HepG2 (cell line): ENCODE measurements around the gene RUVBL1. TPM values are rescaled to one million over a fixed set of nuclear protein-coding genes. Genes with fewer than 3 reads are reported as not detected.

ENCODE experiments used
- ADNP ChIP-seq: sonication (generic); formaldehyde crosslinking; IDR thresholded peaks from 2 replicates; pipeline ENCODE4 v1.4.0; 2020; ENCODE audit warnings: missing genetic modification reagents
- ATAD3A ChIP-seq: sonication (generic); formaldehyde crosslinking; IDR thresholded peaks from 2 replicates; pipeline ENCODE4 v1.4.0; 2020; ENCODE audit warnings: missing genetic modification reagents
- FOSL1 ChIP-seq: sonication (generic); formaldehyde crosslinking; IDR thresholded peaks from 2 replicates; pipeline ENCODE4 v1.9.0; 2021; ENCODE audit warnings: missing genetic modification reagents, borderline replicate concordance
- KDM5A ChIP-seq: fragments of 200-600 bp; sonication (generic); IDR thresholded peaks from 2 replicates; pipeline ENCODE4 v1.7.0; 2018; ENCODE audit warnings: antibody characterized with exemption, mild to moderate bottlenecking, low read length, borderline replicate concordance
- MZF1 ChIP-seq: sonication (generic); formaldehyde crosslinking; IDR thresholded peaks from 2 replicates; pipeline ENCODE4 v1.8.1; 2023; ENCODE audit warnings: mild to moderate bottlenecking, missing genetic modification reagents, borderline replicate concordance
- NR3C1 ChIP-seq: sonication (generic); formaldehyde crosslinking; IDR thresholded peaks from 2 replicates; pipeline ENCODE4 v1.4.0; 2020; ENCODE audit warnings: missing genetic modification reagents
- PRMT3 ChIP-seq: sonication (generic); formaldehyde crosslinking; IDR thresholded peaks from 2 replicates; pipeline ENCODE4 v1.8.1; 2022; ENCODE audit warnings: low read depth, mild to moderate bottlenecking, moderate library complexity, missing genetic modification reagents, borderline replicate concordance
- RBAK ChIP-seq: sonication (generic); formaldehyde crosslinking; IDR thresholded peaks from 2 replicates; pipeline ENCODE4 v1.5.1; 2020; ENCODE audit warnings: mild to moderate bottlenecking, missing genetic modification reagents
- RNF2 ChIP-seq: fragments of 450-650 bp; conservative IDR thresholded peaks from 2 replicates; pipeline ENCODE4 v1.6.1; 2016; ENCODE audit warnings: low read depth
- SETDB1 ChIP-seq: sonication (generic); formaldehyde crosslinking; IDR thresholded peaks from 2 replicates; pipeline ENCODE4 v1.5.1; 2020; ENCODE audit warnings: missing genetic modification reagents, mild to moderate bottlenecking, borderline replicate concordance
- SIN3A ChIP-seq: IDR thresholded peaks from 2 replicates; pipeline ENCODE4 v1.6.1; 2011; ENCODE audit warnings: low read depth, mild to moderate bottlenecking, control low read depth, low read length, borderline replicate concordance
- SOX5 ChIP-seq: IDR thresholded peaks from 2 replicates; pipeline ENCODE4 v1.6.1; 2016; ENCODE audit warnings: borderline replicate concordance
- YY1 ChIP-seq: IDR thresholded peaks from 2 replicates; pipeline ENCODE4 v1.6.1; 2011; ENCODE audit warnings: low read length, low read depth, moderate library complexity, mild to moderate bottlenecking; ENCODE audit not compliant: insufficient read depth, insufficient replicate concordance
- ZNF550 ChIP-seq: sonication (generic); formaldehyde crosslinking; IDR thresholded peaks from 2 replicates; pipeline ENCODE4 v1.4.0; 2020; ENCODE audit warnings: mild to moderate bottlenecking, missing genetic modification reagents, borderline replicate concordance
- ZNF652 ChIP-seq: IDR thresholded peaks from 2 replicates; pipeline ENCODE4 v1.6.1; 2016; ENCODE audit warnings: low read depth, borderline replicate concordance
- ZNF839 ChIP-seq: sonication (generic); formaldehyde crosslinking; IDR thresholded peaks from 2 replicates; pipeline ENCODE4 v1.4.0; 2020; ENCODE audit warnings: missing genetic modification reagents, mild to moderate bottlenecking, borderline replicate concordance
- polyA plus RNA-seq, 8 experiments: library from polyadenylated mRNA; depleted of rRNA in 3 of 8; stranded (reverse) in 7 of 8; unstranded in 1 of 8; fragments of >200 nt; fragmentation: Illumina TruSeq in 4 of 8; extraction: Trizol in 4 of 8; gene quantifications; 2 replicates each; pipeline versions ENCODE4 v1.2.1 to v1.2.3, GENCODE V29; 2011 to 2016; ENCODE audit warnings: low read depth in 4 of 8, missing spikeins in 1 of 8, mixed read lengths in 1 of 8; ENCODE audit not compliant: insufficient read depth in 1 of 8
- total RNA-seq, 5 experiments: library from RNA; depleted of rRNA; stranded (reverse); fragments of >200 nt; fragmentation: Illumina TruSeq; extraction: Trizol; gene quantifications; 2 replicates each; pipeline ENCODE4 v1.2.3, GENCODE V29; 2016; ENCODE audit warnings: low read depth in 1 of 5
- TF ChIP-seq, protein P1 (sequence below): sonication (generic); formaldehyde crosslinking; IDR thresholded peaks from 2 replicates; pipeline ENCODE4 v1.4.0; 2020; ENCODE audit warnings: missing genetic modification reagents
- TF ChIP-seq, protein P2 (sequence below): sonication (generic); formaldehyde crosslinking; IDR thresholded peaks from 2 replicates; pipeline ENCODE4 v1.5.1; 2020; ENCODE audit warnings: missing genetic modification reagents, mild to moderate bottlenecking, borderline replicate concordance
- TF ChIP-seq, protein P3 (sequence below): IDR thresholded peaks from 2 replicates; pipeline ENCODE4 v1.6.1; 2016; ENCODE audit warnings: low read depth, missing genetic modification reagents, missing compliant biosample characterization

RUVBL1 gene
- total and polyA plus RNA-seq, 2 of the 13 experiments (the other 11 are each of a cell fraction or from before 2014, with no cell fraction given): 32.7 to 86.3 TPM

DNA sequence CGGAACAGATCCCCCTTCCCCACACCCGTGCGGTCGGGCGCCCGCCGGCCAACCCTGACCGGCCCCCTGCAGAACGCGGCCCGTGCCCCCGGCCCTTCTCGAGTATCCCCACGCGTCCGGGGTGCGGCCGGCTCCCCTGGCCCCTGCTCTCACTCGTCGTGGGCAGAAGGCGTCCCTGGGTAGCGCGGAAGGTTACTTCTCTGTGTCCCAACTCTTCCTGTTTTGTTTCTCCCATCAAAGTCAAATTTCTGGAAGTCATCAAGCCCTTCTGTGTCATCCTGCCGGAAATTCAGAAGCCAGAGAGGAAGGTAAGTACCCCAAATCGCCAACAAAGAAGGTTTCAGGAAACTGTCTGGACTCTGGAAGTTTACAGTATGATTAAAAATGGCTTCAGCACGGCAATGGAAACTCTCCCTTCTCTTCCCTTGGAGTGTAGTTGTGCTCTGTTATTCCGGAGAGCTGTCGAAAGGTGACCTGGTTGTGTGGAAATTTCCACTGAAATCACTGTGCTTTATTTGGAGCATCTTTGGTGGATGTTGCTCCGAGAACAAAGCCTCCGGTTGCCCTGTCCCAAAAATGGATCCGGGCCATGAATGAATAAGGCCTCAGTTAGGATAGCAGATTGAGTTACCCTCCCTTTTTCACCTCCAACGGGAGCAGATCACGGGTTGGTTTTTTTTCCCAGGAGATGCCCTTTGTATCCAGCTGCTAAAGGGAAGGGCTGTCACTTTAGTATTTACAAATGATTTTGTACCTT, 70.8 kb downstream of the RUVBL1 start (continued):
- TF ChIP-seq SOX5 (CRISPR knock-in tag) (peak; percentile 25; the same call in 1 of the 2 replicates), ZNF652 (CRISPR knock-in tag) (no peak), ADNP (no peak), FOSL1 (CRISPR knock-in tag) (no peak), SIN3A (peak; percentile 72; the same call in 1 of the 2 replicates), PRMT3 (CRISPR knock-in tag) (peak; percentile 46; the same call in 1 of the 2 replicates), RBAK (CRISPR knock-in tag) (no peak), NR3C1 (CRISPR knock-in tag) (no peak), RNF2 (no peak), ATAD3A (CRISPR knock-in tag) (no peak), YY1 (peak; percentile 16), KDM5A (no peak), MZF1 (CRISPR knock-in tag) (no peak), SETDB1 (CRISPR knock-in tag) (no peak), ZNF839 (no peak), ZNF550 (CRISPR knock-in tag) (no peak)
- TF ChIP-seq, protein P1, sequence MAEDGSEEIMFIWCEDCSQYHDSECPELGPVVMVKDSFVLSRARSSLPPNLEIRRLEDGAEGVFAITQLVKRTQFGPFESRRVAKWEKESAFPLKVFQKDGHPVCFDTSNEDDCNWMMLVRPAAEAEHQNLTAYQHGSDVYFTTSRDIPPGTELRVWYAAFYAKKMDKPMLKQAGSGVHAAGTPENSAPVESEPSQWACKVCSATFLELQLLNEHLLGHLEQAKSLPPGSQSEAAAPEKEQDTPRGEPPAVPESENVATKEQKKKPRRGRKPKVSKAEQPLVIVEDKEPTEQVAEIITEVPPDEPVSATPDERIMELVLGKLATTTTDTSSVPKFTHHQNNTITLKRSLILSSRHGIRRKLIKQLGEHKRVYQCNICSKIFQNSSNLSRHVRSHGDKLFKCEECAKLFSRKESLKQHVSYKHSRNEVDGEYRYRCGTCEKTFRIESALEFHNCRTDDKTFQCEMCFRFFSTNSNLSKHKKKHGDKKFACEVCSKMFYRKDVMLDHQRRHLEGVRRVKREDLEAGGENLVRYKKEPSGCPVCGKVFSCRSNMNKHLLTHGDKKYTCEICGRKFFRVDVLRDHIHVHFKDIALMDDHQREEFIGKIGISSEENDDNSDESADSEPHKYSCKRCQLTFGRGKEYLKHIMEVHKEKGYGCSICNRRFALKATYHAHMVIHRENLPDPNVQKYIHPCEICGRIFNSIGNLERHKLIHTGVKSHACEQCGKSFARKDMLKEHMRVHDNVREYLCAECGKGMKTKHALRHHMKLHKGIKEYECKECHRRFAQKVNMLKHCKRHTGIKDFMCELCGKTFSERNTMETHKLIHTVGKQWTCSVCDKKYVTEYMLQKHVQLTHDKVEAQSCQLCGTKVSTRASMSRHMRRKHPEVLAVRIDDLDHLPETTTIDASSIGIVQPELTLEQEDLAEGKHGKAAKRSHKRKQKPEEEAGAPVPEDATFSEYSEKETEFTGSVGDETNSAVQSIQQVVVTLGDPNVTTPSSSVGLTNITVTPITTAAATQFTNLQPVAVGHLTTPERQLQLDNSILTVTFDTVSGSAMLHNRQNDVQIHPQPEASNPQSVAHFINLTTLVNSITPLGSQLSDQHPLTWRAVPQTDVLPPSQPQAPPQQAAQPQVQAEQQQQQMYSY: no peak
- TF ChIP-seq, protein P2, sequence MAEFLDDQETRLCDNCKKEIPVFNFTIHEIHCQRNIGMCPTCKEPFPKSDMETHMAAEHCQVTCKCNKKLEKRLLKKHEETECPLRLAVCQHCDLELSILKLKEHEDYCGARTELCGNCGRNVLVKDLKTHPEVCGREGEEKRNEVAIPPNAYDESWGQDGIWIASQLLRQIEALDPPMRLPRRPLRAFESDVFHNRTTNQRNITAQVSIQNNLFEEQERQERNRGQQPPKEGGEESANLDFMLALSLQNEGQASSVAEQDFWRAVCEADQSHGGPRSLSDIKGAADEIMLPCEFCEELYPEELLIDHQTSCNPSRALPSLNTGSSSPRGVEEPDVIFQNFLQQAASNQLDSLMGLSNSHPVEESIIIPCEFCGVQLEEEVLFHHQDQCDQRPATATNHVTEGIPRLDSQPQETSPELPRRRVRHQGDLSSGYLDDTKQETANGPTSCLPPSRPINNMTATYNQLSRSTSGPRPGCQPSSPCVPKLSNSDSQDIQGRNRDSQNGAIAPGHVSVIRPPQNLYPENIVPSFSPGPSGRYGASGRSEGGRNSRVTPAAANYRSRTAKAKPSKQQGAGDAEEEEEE (CRISPR knock-in tag): no peak
- TF ChIP-seq, protein P3, sequence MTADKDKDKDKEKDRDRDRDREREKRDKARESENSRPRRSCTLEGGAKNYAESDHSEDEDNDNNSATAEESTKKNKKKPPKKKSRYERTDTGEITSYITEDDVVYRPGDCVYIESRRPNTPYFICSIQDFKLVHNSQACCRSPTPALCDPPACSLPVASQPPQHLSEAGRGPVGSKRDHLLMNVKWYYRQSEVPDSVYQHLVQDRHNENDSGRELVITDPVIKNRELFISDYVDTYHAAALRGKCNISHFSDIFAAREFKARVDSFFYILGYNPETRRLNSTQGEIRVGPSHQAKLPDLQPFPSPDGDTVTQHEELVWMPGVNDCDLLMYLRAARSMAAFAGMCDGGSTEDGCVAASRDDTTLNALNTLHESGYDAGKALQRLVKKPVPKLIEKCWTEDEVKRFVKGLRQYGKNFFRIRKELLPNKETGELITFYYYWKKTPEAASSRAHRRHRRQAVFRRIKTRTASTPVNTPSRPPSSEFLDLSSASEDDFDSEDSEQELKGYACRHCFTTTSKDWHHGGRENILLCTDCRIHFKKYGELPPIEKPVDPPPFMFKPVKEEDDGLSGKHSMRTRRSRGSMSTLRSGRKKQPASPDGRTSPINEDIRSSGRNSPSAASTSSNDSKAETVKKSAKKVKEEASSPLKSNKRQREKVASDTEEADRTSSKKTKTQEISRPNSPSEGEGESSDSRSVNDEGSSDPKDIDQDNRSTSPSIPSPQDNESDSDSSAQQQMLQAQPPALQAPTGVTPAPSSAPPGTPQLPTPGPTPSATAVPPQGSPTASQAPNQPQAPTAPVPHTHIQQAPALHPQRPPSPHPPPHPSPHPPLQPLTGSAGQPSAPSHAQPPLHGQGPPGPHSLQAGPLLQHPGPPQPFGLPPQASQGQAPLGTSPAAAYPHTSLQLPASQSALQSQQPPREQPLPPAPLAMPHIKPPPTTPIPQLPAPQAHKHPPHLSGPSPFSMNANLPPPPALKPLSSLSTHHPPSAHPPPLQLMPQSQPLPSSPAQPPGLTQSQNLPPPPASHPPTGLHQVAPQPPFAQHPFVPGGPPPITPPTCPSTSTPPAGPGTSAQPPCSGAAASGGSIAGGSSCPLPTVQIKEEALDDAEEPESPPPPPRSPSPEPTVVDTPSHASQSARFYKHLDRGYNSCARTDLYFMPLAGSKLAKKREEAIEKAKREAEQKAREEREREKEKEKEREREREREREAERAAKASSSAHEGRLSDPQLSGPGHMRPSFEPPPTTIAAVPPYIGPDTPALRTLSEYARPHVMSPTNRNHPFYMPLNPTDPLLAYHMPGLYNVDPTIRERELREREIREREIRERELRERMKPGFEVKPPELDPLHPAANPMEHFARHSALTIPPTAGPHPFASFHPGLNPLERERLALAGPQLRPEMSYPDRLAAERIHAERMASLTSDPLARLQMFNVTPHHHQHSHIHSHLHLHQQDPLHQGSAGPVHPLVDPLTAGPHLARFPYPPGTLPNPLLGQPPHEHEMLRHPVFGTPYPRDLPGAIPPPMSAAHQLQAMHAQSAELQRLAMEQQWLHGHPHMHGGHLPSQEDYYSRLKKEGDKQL: no peak
